A673 (cell line): Measurements from ENCODE around the gene JCAD.

Experiments used
- CTCF ChIP-seq: fragments of 300-800, 200-600 bp; sonication (generic); conservative IDR thresholded peaks from 2 replicates; pipeline ENCODE4 v1.5.1; 2017; ENCODE audit warnings: low read depth, mild to moderate bottlenecking, antibody characterized with exemption, low read length, moderate library complexity, mixed read lengths
- EZH2 ChIP-seq: fragments of 200-600 bp; sonication (generic); IDR thresholded peaks from 2 replicates; pipeline ENCODE4 v1.6.1; 2017; ENCODE audit warnings: borderline replicate concordance, low read depth, mild to moderate bottlenecking, mixed read lengths, antibody characterized with exemption, low read length; ENCODE audit not compliant: poor library complexity, severe bottlenecking

- no peak for TF ChIP-seq CTCF
- TF ChIP-seq EZH2, result no peak
These were observed 30.1 kb downstream of the JCAD start for GRCh38 chr10:30029164-30029871.
